ENCODE measurements around the gene KBTBD12.

KBTBD12 gene

DNA sequence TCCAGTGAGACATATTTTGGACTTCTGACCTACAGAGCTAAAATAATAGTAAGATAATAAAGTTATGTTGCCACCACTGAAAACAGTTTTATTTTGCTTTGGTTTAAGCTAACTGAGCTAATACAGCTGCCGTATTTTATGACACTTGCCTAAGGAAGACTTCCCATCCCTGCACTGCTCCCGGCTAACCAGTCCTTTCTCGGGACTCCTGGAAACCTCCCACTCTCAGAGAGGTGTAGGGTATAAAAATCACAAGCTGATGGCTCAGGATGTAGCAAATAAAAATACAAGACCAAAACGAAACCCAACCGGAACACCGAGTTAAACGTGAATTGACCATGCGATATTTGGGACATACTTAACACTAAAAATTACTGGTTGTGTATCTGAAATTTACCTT is 448 bp upstream of the KBTBD12 start:
- H3K27ac Mint-ChIP-seq: no peak overlapping the region
- ATAC-seq (no peak), DNase-seq (no peak)
- no peaks in the 10 kb centered on the region for H3K36me3 Mint-ChIP-seq (ENCODE audit: low read depth)
- peak overlapping the region; percentile 36 for H3K4me3 Mint-ChIP-seq
- peaks cover 10% of the 10 kb centered on the region for H3K4me1 Mint-ChIP-seq
- peaks cover 43% of the 10 kb centered on the region for H3K27me3 Mint-ChIP-seq
- H3K9me3 Mint-ChIP-seq: peaks cover 4% of the 10 kb centered on the region

- peaks cover 37% of the 10 kb centered on the region for H3K27me3 Mint-ChIP-seq
- no peaks in the 10 kb centered on the region for H3K36me3 Mint-ChIP-seq (ENCODE audit: low read depth)
- H3K4me1 Mint-ChIP-seq: peaks cover 10% of the 10 kb centered on the region
- H3K27ac Mint-ChIP-seq: no peak overlapping the region
- DNase-seq: no peak
- H3K9me3 Mint-ChIP-seq: peaks cover 4% of the 10 kb centered on the region
- H3K4me3 Mint-ChIP-seq: no peak overlapping the region
- ATAC-seq: no peak
These were observed 983 bp downstream of the KBTBD12 start for GRCh38 chr3:127915937-127916493.

DNA sequence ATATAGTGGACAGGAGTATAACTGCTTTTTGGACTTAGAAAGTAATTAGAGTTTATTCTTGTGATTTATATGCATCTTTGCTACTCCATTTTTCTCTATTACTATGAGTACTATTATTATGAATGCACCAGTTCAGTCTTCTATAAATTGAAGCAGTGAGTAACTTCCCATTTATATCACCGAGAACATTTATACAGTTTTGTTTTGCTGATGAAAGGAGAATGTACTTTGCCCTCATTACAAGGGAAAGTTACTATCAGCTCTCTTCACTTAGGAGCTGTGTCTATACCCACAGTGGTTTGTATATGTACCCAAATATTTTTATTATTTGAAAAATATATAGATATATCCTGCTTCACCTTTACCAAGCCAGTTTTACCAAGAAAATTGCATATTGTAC is 5.7 kb downstream of the KBTBD12 start:
- peaks cover 14% of the 10 kb centered on the region for H3K27me3 Mint-ChIP-seq

GRCh38 chr3:127923611-127924010 is 8.6 kb downstream of the KBTBD12 start:
- Mint-ChIP-seq H3K27me3 (peaks cover 15% of the 10 kb centered on the region), H3K4me3 (no peak overlapping the region), H3K4me1 (peaks cover 8% of the 10 kb centered on the region), H3K9me3 (no peaks in the 10 kb centered on the region), H3K36me3 (ENCODE audit: low read depth) (no peaks in the 10 kb centered on the region), H3K27ac (no peak overlapping the region)
- ATAC-seq: no peak
- DNase-seq: no peak

More for the DNA sequence above, 5.7 kb downstream of the KBTBD12 start:
- H3K9me3 Mint-ChIP-seq: no peaks in the 10 kb centered on the region
- H3K4me3 Mint-ChIP-seq: no peak overlapping the region
- DNase-seq: no peak
- no peak for ATAC-seq
- no peaks in the 10 kb centered on the region for H3K36me3 Mint-ChIP-seq (ENCODE audit: low read depth)
- peaks cover 8% of the 10 kb centered on the region for H3K4me1 Mint-ChIP-seq
- no peak overlapping the region for H3K27ac Mint-ChIP-seq

- no peak overlapping the region for H3K27ac Mint-ChIP-seq
- no peaks in the 10 kb centered on the region for H3K9me3 Mint-ChIP-seq
- H3K4me3 Mint-ChIP-seq: no peak overlapping the region
- H3K27me3 Mint-ChIP-seq: peaks cover 15% of the 10 kb centered on the region
- ATAC-seq (no peak), DNase-seq (no peak)
- H3K36me3 Mint-ChIP-seq (ENCODE audit: low read depth): no peaks in the 10 kb centered on the region
- peaks cover 8% of the 10 kb centered on the region for H3K4me1 Mint-ChIP-seq
These were observed 10.4 kb downstream of the KBTBD12 start for GRCh38 chr3:127925384-127925783.

DNA sequence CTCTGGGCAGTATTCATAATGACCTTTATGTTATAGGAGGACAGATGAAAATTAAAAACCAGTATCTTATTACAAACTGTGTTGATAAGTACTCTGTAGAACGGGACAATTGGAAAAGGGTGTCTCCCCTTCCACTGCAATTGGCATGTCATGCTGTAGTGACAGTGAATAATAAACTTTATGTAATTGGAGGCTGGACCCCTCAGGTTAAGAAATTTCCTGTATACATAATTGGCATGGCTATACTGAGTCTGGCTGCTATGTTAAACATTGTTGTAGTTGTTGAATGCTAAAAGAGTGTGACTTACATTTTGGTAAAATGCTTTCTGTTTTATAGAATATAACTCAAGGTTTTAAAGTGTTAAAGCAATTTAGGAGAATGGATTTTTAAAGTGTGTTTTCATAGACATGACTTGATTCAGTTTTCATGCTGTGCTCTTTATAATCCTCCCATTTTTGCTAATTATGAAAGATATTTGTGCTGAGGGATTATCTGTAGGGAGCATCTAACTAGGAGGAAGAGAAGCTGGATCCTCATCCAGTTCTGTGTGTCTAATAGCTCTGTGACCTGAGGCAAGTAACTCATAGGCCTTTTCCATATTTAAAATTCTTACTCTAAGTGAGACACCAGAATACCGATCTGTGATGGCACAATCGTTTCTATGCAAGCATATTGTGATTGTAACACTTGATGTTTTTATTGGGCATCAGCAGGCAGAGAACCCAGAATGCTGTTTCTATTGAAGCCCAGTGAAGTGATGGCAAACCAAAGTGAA is 13.0 kb downstream of the KBTBD12 start:
- Mint-ChIP-seq H3K27ac (no peak overlapping the region), H3K9me3 (no peaks in the 10 kb centered on the region), H3K36me3 (ENCODE audit: low read depth) (no peaks in the 10 kb centered on the region), H3K27me3 (peaks cover 25% of the 10 kb centered on the region), H3K4me1 (peaks cover 8% of the 10 kb centered on the region), H3K4me3 (no peak overlapping the region)
- no peak for ATAC-seq
- no peak for DNase-seq

DNA sequence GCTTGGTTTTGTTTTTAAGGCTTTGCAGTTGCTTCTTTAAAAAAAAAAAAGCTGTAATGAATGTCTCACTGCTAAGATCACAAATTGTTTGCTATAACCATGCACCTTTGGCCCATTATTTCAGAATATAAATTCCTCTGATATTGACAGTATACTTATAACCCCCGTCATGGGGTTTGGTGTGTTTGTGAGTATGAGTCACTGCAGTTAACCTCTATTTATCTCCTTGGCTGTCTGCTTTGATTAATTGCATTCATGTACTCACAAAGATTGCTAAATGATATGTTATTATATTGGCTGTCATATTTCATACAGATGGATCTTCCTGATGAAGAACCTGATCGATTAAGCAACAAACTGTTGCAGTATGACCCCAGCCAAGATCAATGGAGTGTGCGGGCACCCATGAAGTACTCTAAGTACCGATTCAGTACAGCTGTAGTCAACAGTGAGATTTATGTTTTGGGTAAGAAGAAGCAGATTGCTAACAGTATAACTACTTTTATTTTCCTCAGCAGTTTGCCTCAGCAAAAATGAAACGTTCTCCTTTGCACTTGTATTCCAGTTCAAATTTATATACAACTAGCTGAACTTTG is 14.9 kb downstream of the KBTBD12 start:
- no peak for DNase-seq
- Mint-ChIP-seq H3K4me1 (peaks cover 7% of the 10 kb centered on the region), H3K27me3 (peaks cover 38% of the 10 kb centered on the region)

GRCh38 chr3:127933396-127933795 is 18.4 kb downstream of the KBTBD12 start:
- H3K27me3 Mint-ChIP-seq: peaks cover 42% of the 10 kb centered on the region
- H3K36me3 Mint-ChIP-seq (ENCODE audit: low read depth): no peaks in the 10 kb centered on the region
- H3K4me3 Mint-ChIP-seq: no peak overlapping the region
- H3K27ac Mint-ChIP-seq: no peak overlapping the region
- no peaks in the 10 kb centered on the region for H3K9me3 Mint-ChIP-seq
- no peaks in the 10 kb centered on the region for H3K4me1 Mint-ChIP-seq
- ATAC-seq (no peak), DNase-seq (no peak)

More for the DNA sequence above, 14.9 kb downstream of the KBTBD12 start:
- Mint-ChIP-seq H3K36me3 (ENCODE audit: low read depth) (no peaks in the 10 kb centered on the region), H3K27ac (no peak overlapping the region), H3K4me3 (no peak overlapping the region), H3K9me3 (no peaks in the 10 kb centered on the region)
- no peak for ATAC-seq

GRCh38 chr3:127938800-127939199 is 23.8 kb downstream of the KBTBD12 start:
- Mint-ChIP-seq H3K4me1 (no peaks in the 10 kb centered on the region), H3K27me3 (peaks cover 28% of the 10 kb centered on the region), H3K27ac (no peak overlapping the region), H3K4me3 (no peak overlapping the region), H3K36me3 (ENCODE audit: low read depth) (no peaks in the 10 kb centered on the region), H3K9me3 (no peaks in the 10 kb centered on the region)
- ATAC-seq (no peak), DNase-seq (no peak)

DNA sequence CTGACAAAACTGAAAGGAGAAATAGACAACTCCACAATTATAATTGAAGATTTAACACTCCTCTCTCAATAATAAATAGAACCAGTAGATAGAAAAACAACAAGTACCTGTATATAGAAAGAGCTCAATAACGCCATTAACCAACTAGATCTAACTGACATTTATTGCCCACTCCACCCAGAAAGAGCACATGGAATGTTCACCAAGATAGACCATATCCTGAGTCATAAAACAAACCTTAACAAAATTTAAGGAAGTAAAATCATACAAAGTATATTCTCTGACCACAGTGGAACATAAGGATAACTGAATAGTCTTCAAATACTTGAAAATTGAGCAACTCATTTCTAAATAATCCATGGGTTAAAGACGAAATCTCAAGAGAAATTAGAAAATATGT is 25.1 kb downstream of the KBTBD12 start:
- H3K27ac Mint-ChIP-seq: no peak overlapping the region
- no peak overlapping the region for H3K4me3 Mint-ChIP-seq
- H3K4me1 Mint-ChIP-seq: no peaks in the 10 kb centered on the region
- H3K27me3 Mint-ChIP-seq: peaks cover 18% of the 10 kb centered on the region
- no peaks in the 10 kb centered on the region for H3K36me3 Mint-ChIP-seq (ENCODE audit: low read depth)
- H3K9me3 Mint-ChIP-seq: no peaks in the 10 kb centered on the region
- no peak for DNase-seq
- ATAC-seq: no peak

- ATAC-seq: no peak
- Mint-ChIP-seq H3K4me3 (no peak overlapping the region), H3K27me3 (peaks cover 16% of the 10 kb centered on the region), H3K36me3 (ENCODE audit: low read depth) (no peaks in the 10 kb centered on the region), H3K9me3 (no peaks in the 10 kb centered on the region), H3K4me1 (no peaks in the 10 kb centered on the region), H3K27ac (no peak overlapping the region)
- no peak for DNase-seq
These were observed 27.6 kb downstream of the KBTBD12 start for GRCh38 chr3:127942613-127943012.

- Mint-ChIP-seq H3K27me3 (peaks cover 27% of the 10 kb centered on the region), H3K4me3 (no peak overlapping the region), H3K9me3 (no peaks in the 10 kb centered on the region), H3K27ac (no peak overlapping the region), H3K36me3 (ENCODE audit: low read depth) (no peaks in the 10 kb centered on the region), H3K4me1 (no peaks in the 10 kb centered on the region)
- no peak for ATAC-seq
- DNase-seq: no peak
These were observed 33.2 kb downstream of the KBTBD12 start for GRCh38 chr3:127948211-127948610.

- DNase-seq (no peak), ATAC-seq (no peak)
- Mint-ChIP-seq H3K4me1 (no peaks in the 10 kb centered on the region), H3K27me3 (peaks cover 27% of the 10 kb centered on the region), H3K27ac (no peak overlapping the region), H3K36me3 (ENCODE audit: low read depth) (no peaks in the 10 kb centered on the region), H3K9me3 (no peaks in the 10 kb centered on the region), H3K4me3 (no peak overlapping the region)
These were observed 34.5 kb downstream of the KBTBD12 start for GRCh38 chr3:127949446-127950055.

DNA sequence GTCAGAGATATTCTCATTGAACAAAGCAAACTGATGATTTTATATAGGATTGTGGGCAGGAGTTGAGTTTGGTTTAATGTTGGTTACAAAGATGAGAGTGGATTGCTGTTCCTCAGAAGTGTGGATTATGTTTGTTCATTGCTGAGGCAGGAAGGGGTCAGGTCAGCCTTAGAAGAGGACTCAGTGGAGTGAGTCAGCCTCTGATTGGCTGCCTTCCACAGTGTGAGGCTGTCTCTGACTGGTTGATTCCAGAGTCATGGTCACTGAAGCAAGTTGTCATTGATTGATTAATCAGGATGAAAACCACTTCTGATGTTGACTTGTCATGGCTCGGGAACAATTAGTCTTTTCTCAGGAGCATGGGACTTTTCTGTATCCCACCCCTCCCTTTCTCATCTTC is 36.2 kb downstream of the KBTBD12 start:
- no peak for ATAC-seq
- Mint-ChIP-seq H3K36me3 (ENCODE audit: low read depth) (no peaks in the 10 kb centered on the region), H3K27me3 (peaks cover 25% of the 10 kb centered on the region), H3K9me3 (no peaks in the 10 kb centered on the region), H3K4me1 (no peaks in the 10 kb centered on the region), H3K4me3 (no peak overlapping the region), H3K27ac (no peak overlapping the region)
- DNase-seq: no peak

All from activated naive CD8-positive, alpha-beta T cell treated with anti-CD3 and anti-CD28 coated beads, Interleukin-2, amount 50 U/mL, for 24 hours (primary cell).